Measurements from ENCODE around the gene RNF10. TPM values are rescaled to one million over a fixed set of nuclear protein-coding genes. Genes with fewer than 3 reads are reported as not detected.

RNF10 gene
- polyA plus RNA-seq, 1 experiment = 98.8 TPM

DNA sequence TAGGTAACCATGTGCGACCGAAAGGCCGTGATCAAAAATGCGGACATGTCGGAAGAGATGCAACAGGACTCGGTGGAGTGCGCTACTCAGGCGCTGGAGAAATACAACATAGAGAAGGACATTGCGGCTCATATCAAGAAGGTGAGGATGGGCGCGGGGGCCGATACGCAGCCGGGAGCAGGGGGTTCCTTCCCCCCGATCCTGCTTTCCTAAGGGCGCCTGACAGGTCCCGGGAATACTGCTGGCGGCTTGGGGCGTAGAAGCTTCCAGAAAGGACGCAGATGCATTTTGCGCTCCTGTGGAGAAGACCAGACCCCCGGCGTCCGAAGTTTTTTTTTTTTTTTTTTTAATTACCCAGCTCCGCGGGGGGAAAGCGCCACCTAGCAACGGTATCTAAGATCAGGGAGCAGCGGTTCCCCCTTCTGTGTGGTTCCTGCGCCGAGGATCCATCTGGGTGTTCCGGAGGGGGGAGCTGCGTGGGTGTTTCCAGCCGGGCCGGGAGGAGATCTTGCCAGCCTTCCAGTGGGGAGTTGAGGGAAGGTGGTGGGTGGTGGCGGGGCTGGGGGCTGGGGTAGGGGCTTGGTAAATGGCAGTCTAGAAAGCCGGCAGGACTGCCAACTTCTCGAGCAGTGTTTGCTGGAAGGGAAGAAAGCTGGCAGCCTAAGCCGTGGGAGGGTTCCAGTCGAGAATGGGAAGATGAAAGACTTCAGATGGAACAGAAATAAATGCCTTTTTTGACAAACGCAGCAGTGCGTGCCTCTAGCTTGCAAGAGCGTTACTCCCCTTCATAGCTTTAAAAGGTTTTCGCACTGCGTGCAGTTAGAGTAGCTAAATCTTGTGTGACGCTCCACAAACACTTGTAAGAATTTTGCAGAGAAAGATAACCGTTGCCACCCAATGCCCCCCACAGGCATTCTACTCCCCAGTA lies 37.5 kb upstream of the RNF10 start:
- TF ChIP-seq, protein P1, sequence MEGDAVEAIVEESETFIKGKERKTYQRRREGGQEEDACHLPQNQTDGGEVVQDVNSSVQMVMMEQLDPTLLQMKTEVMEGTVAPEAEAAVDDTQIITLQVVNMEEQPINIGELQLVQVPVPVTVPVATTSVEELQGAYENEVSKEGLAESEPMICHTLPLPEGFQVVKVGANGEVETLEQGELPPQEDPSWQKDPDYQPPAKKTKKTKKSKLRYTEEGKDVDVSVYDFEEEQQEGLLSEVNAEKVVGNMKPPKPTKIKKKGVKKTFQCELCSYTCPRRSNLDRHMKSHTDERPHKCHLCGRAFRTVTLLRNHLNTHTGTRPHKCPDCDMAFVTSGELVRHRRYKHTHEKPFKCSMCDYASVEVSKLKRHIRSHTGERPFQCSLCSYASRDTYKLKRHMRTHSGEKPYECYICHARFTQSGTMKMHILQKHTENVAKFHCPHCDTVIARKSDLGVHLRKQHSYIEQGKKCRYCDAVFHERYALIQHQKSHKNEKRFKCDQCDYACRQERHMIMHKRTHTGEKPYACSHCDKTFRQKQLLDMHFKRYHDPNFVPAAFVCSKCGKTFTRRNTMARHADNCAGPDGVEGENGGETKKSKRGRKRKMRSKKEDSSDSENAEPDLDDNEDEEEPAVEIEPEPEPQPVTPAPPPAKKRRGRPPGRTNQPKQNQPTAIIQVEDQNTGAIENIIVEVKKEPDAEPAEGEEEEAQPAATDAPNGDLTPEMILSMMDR (IDR thresholded peaks at IDR 0.05; ENCODE audit: insufficient read depth, low read depth, low read length) = 0 out of 2 replicates have a peak, but pooled peaks have one; percentile 18
- peak overlapping the region; percentile 99 for H3K4me3 ChIP-seq (ENCODE audit: low read depth, low read length)
- POLR2A ChIA-PET = interaction anchor here (0.5 to 0.7 kb wide), 3 partner anchors 15 to 125 kb away, joined by 4 to 6 read pairs (median 6); no protein-coding TSS in a partner anchor
- no peak for DNase-seq (ENCODE audit: low read depth)
- H3K27me3 ChIP-seq (ENCODE audit: control insufficient read depth, insufficient read depth, low read length) = no peaks in the 10 kb centered on the region
- peaks cover 3% of the 10 kb centered on the region for H3K36me3 ChIP-seq (ENCODE audit: control insufficient read depth, insufficient read depth, low read length)
- CTCF ChIA-PET = interaction anchor here (0.6 to 1.9 kb wide), 5 partner anchors 13 to 269 kb away, joined by 3 to 10 read pairs (median 3); partner anchors contain the start of gene SRSF9

DNA sequence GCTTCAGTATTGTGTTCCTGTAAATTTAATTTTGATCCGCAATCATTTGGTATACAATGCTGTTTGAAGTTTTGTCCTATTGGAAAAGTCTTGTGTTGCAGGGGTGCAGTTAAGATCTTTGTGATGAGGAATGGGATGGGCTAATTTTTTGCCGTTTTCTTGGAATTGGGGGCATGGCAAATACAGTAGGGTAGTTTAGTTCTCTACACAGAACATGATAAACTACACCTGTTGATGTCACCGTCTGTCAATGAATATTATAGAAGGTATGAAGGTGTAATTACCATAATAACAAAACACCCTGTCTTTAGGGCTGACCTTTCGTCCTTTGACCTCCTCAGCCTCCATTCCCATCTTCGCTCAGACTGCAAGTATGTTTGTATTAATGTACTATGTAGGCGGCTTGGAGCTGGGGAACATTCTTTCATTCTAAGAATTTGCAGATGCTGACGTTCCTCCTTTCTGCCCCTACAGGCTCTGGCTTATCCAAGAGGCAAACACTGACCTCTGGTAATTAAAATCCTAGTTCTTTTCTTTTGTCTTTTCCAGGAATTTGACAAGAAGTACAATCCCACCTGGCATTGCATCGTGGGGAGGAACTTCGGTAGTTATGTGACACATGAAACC lies 36.5 kb upstream of the RNF10 start:
- TF ChIP-seq, protein P1 (IDR thresholded peaks at IDR 0.05; ENCODE audit: insufficient read depth, low read depth, low read length) = no peak
- DNase-seq (ENCODE audit: low read depth) = no peak
- Histone ChIP-seq H3K27me3 (ENCODE audit: control insufficient read depth, insufficient read depth, low read length) (no peaks in the 10 kb centered on the region), H3K4me3 (ENCODE audit: low read depth, low read length) (peak overlapping the region; percentile 99), H3K36me3 (ENCODE audit: control insufficient read depth, insufficient read depth, low read length) (peaks cover 3% of the 10 kb centered on the region)
- ChIA-PET CTCF (interaction anchor here (1.9 kb wide), 1 partner anchor 28 kb away, joined by 10 read pairs; the partner anchor contains the start of gene SRSF9), POLR2A (no interaction called here)

DNA sequence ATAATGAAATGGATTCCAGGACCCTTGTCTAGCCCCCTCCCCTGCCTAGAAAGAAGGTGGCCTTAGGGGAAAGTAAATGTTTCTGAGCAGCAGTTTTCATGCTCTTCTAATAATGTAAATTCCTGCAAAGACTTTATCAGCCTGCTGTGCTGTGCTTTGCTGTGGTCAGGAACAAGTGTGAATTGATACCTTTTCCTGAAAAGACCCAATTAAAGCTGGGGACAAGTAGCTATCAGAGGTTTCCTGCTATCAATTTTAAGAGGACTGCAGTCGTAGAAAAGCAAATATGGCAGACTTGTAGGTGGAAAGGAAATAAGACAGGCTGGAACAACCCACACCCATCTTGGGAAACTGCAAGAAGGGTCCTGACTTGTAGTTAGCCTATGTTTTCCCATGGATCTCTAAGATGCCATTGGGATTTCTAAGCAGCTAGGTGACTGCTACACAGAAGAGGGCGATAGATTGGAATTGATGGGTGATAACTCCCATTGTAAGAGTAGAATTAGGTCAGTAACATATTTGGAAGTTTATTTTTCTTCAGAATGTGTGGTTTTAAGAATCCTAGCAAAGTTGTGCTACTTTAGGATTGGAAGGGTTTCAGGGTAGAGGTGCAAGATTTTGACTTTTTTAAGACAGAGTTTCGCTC lies 35.2 kb upstream of the RNF10 start:
- DNase-seq (ENCODE audit: low read depth) = no peak
- TF ChIP-seq, protein P1 (IDR thresholded peaks at IDR 0.05; ENCODE audit: insufficient read depth, low read depth, low read length) = no peak
- Histone ChIP-seq H3K27me3 (ENCODE audit: control insufficient read depth, insufficient read depth, low read length) (no peaks in the 10 kb centered on the region), H3K36me3 (ENCODE audit: control insufficient read depth, insufficient read depth, low read length) (peaks cover 8% of the 10 kb centered on the region), H3K4me3 (ENCODE audit: low read depth, low read length) (no peak overlapping the region)
- ChIA-PET CTCF (interaction anchor here (1.0 to 1.4 kb wide), 2 partner anchors 10 to 17 kb away, joined by 3 to 5 read pairs; no protein-coding TSS in a partner anchor), POLR2A (no interaction called here)

DNA sequence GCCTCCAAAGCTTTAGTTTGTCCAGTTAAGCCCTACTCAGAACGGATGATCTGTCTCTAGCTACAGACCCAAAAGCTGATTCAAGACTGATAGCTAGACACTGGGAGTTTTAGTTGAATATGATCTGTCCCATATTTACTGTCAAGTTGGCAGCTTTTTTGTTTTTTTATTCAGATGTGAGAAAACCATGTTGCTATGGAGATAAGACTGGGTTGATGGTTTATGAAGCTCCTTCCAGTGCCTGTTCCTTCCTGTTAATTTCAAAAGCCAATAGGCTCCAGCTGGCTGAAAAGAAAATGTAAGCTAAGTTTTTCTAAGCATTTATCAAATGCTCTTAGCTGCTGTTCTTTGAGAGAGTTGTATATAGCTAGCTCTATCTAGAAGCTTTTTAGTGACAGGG lies 33.6 kb upstream of the RNF10 start:
- H3K4me3 ChIP-seq (ENCODE audit: low read depth, low read length) = no peak overlapping the region
- H3K36me3 ChIP-seq (ENCODE audit: control insufficient read depth, insufficient read depth, low read length) = peaks cover 9% of the 10 kb centered on the region
- POLR2A ChIA-PET = interaction anchor here (0.5 to 0.6 kb wide), 2 partner anchors 33 to 53 kb away, joined by 7 to 9 read pairs; no protein-coding TSS in a partner anchor
- CTCF ChIA-PET = no interaction called here
- no peak for DNase-seq (ENCODE audit: low read depth)
- TF ChIP-seq, protein P1 (IDR thresholded peaks at IDR 0.05; ENCODE audit: insufficient read depth, low read depth, low read length) = no peak
- no peaks in the 10 kb centered on the region for H3K27me3 ChIP-seq (ENCODE audit: control insufficient read depth, insufficient read depth, low read length)
